ENCODE data around the gene PSME3IP1. TPM values are rescaled to one million over a fixed set of nuclear protein-coding genes. Genes with fewer than 3 reads are reported as not detected.
A peak's percentile ranks its signal among the peaks of the same experiment; 100 is the strongest.

The PSME3IP1 gene
- total and polyA plus RNA-seq, 2 donors from 2014 or later: 79.1 to 84.6 TPM

- no peak overlapping the region for H3K4me3 ChIP-seq (ENCODE audit: low read length in 3 of 3)
- DNase-seq: peak in 1 of 5 donors; percentile 35
- peak overlapping the region in 1 of 2 donors; percentile 13 for H3K27ac ChIP-seq (ENCODE audit: low read depth in 2 of 2, low read length in 2 of 2)
- no peaks in the 10 kb centered on the region for H3K9me3 ChIP-seq (ENCODE audit: control insufficient read depth in 2 of 3, insufficient read depth in 1 of 3, low read length in 3 of 3)
- peaks cover 0 to 53% (median 22%) of the 10 kb centered on the region in 3 donors for H3K4me1 ChIP-seq (ENCODE audit: control insufficient read depth in 2 of 3, insufficient read depth in 2 of 3, low read depth in 1 of 3, low read length in 3 of 3)
- no peak overlapping the region for H3K9ac ChIP-seq (ENCODE audit: low read length in 3 of 3)
- FAIRE-seq: no peak
- intact Hi-C loops (cut with DNase I): no loop called here
- no peak for TF ChIP-seq CTCF (IDR thresholded peaks at IDR 0.05; ENCODE audit: borderline replicate concordance, extremely low read depth, insufficient read depth)
- no peaks in the 10 kb centered on the region for H3K27me3 ChIP-seq (ENCODE audit: control insufficient read depth, insufficient read depth, low read length)
- H3K36me3 ChIP-seq (ENCODE audit: control insufficient read depth in 2 of 3, insufficient read depth in 3 of 3, low read length in 3 of 3): no peaks in the 10 kb centered on the region
Measured at GRCh38 chr16:57145046-57146021, 40.5 kb downstream of the PSME3IP1 start.

- FAIRE-seq (no peak), DNase-seq (peak in 1 of 5 donors; percentile 18)
- H3K4me3 ChIP-seq (ENCODE audit: low read length in 3 of 3): no peak overlapping the region
- H3K4me1 ChIP-seq (ENCODE audit: control insufficient read depth in 2 of 3, insufficient read depth in 2 of 3, low read depth in 1 of 3, low read length in 3 of 3): peaks cover 0 to 51% (median 19%) of the 10 kb centered on the region in 3 donors
- no peak overlapping the region for H3K9ac ChIP-seq (ENCODE audit: low read length in 3 of 3)
- no peaks in the 10 kb centered on the region for H3K27me3 ChIP-seq (ENCODE audit: control insufficient read depth, insufficient read depth, low read length)
- no peaks in the 10 kb centered on the region for H3K36me3 ChIP-seq (ENCODE audit: control insufficient read depth in 2 of 3, insufficient read depth in 3 of 3, low read length in 3 of 3)
- intact Hi-C loops (cut with DNase I): no loop called here
- H3K9me3 ChIP-seq (ENCODE audit: control insufficient read depth in 2 of 3, insufficient read depth in 1 of 3, low read length in 3 of 3): no peaks in the 10 kb centered on the region
- TF ChIP-seq CTCF (IDR thresholded peaks at IDR 0.05; ENCODE audit: borderline replicate concordance, extremely low read depth, insufficient read depth): no peak
- H3K27ac ChIP-seq (ENCODE audit: low read depth in 2 of 2, low read length in 2 of 2): no peak overlapping the region
Measured at GRCh38 chr16:57144027-57144426, 41.8 kb downstream of the PSME3IP1 start.

- Histone ChIP-seq H3K4me1 (ENCODE audit: control insufficient read depth in 2 of 3, insufficient read depth in 2 of 3, low read depth in 1 of 3, low read length in 3 of 3) (peaks cover 0 to 44% (median 15%) of the 10 kb centered on the region in 3 donors), H3K27ac (ENCODE audit: low read depth in 2 of 2, low read length in 2 of 2) (no peak overlapping the region), H3K9ac (ENCODE audit: low read length in 3 of 3) (no peak overlapping the region), H3K4me3 (ENCODE audit: low read length in 3 of 3) (no peak overlapping the region), H3K27me3 (ENCODE audit: control insufficient read depth, insufficient read depth, low read length) (no peaks in the 10 kb centered on the region), H3K9me3 (ENCODE audit: control insufficient read depth in 2 of 3, insufficient read depth in 1 of 3, low read length in 3 of 3) (no peaks in the 10 kb centered on the region), H3K36me3 (ENCODE audit: control insufficient read depth in 2 of 3, insufficient read depth in 3 of 3, low read length in 3 of 3) (no peaks in the 10 kb centered on the region)
- intact Hi-C loops (cut with DNase I): no loop called here
- DNase-seq: peak in 1 of 5 donors; percentile 44
- TF ChIP-seq CTCF (IDR thresholded peaks at IDR 0.05; ENCODE audit: borderline replicate concordance, extremely low read depth, insufficient read depth): no peak
- no peak for FAIRE-seq
Measured at GRCh38 chr16:57143149-57143921, 42.5 kb downstream of the PSME3IP1 start.

All from kidney (tissue), 14 donors.